Liver (tissue), 3 donors: Measurements from ENCODE around the gene GNG4.

Source experiments
- GABPA ChIP-seq, 2 donors: IDR thresholded peaks in 1 of 2; conservative IDR thresholded peaks in 1 of 2; 2 replicates each; pipeline ENCODE4 v1.6.1; 2016; ENCODE audit warnings: antibody characterized with exemption in 2 of 2, mild to moderate bottlenecking in 1 of 2, moderate library complexity in 1 of 2
- SP1 ChIP-seq: IDR thresholded peaks from 2 replicates; pipeline ENCODE4 v1.6.1; 2018; ENCODE audit warnings: antibody characterized with exemption, mild to moderate bottlenecking
- TF ChIP-seq, protein P1 (sequence below): fragments of 150-350 bp; IDR thresholded peaks from 2 replicates; pipeline ENCODE4 v1.5.1; 2017; ENCODE audit warnings: improper control_type of control experiment, low read depth, low read length; ENCODE audit not compliant: missing input control
- TF ChIP-seq, protein P2 (sequence below): IDR thresholded peaks from 2 replicates; pipeline ENCODE4 v1.6.1; 2016; ENCODE audit warnings: antibody characterized with exemption
- TF ChIP-seq, protein P3 (sequence below): IDR thresholded peaks from 2 replicates; pipeline ENCODE4 v1.6.1; 2016; ENCODE audit warnings: antibody characterized with exemption
- donor health status: healthy.
- donor health status: healthy.

DNA sequence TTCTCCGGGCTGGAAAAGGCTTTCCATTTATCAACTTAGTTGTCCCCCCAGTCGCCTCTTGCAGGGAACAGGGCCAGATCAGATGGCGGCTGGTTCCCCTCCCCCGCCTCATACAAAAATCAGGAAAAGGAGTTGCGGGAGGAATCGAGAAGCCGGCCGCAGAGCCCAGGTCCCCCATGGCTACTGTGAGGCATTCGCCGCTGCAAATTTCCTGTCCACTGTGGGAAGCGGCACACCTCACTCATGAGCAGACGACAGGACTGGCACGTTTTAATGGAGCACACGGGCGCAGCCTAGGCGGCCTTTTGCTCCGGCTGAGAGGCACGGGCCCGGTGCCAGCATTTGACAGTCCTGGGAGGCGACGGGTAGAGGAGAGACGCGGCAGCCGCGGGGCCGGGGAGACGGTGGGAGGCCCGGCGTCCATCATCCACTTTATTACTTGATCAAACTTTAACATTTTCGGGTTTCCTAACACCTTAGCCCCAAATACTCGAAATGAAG, 1.1 kb downstream of the GNG4 start:
- no peak for TF ChIP-seq SP1
- TF ChIP-seq, protein P1, sequence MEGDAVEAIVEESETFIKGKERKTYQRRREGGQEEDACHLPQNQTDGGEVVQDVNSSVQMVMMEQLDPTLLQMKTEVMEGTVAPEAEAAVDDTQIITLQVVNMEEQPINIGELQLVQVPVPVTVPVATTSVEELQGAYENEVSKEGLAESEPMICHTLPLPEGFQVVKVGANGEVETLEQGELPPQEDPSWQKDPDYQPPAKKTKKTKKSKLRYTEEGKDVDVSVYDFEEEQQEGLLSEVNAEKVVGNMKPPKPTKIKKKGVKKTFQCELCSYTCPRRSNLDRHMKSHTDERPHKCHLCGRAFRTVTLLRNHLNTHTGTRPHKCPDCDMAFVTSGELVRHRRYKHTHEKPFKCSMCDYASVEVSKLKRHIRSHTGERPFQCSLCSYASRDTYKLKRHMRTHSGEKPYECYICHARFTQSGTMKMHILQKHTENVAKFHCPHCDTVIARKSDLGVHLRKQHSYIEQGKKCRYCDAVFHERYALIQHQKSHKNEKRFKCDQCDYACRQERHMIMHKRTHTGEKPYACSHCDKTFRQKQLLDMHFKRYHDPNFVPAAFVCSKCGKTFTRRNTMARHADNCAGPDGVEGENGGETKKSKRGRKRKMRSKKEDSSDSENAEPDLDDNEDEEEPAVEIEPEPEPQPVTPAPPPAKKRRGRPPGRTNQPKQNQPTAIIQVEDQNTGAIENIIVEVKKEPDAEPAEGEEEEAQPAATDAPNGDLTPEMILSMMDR, result no peak
- TF ChIP-seq, protein P2, sequence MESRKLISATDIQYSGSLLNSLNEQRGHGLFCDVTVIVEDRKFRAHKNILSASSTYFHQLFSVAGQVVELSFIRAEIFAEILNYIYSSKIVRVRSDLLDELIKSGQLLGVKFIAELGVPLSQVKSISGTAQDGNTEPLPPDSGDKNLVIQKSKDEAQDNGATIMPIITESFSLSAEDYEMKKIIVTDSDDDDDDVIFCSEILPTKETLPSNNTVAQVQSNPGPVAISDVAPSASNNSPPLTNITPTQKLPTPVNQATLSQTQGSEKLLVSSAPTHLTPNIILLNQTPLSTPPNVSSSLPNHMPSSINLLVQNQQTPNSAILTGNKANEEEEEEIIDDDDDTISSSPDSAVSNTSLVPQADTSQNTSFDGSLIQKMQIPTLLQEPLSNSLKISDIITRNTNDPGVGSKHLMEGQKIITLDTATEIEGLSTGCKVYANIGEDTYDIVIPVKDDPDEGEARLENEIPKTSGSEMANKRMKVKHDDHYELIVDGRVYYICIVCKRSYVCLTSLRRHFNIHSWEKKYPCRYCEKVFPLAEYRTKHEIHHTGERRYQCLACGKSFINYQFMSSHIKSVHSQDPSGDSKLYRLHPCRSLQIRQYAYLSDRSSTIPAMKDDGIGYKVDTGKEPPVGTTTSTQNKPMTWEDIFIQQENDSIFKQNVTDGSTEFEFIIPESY, result no peak
- TF ChIP-seq, protein P3, sequence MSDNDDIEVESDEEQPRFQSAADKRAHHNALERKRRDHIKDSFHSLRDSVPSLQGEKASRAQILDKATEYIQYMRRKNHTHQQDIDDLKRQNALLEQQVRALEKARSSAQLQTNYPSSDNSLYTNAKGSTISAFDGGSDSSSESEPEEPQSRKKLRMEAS, result no peak
- TF ChIP-seq GABPA (IDR thresholded peaks at IDR 0.05 in 1 of 2, conservative IDR thresholded peaks at IDR 0.05 in 1 of 2), result no peak
